A204.1 (cell line): ENCODE data around the gene ABCB8.
"Not testable (repeated sequence)": the region's sequence is repeated elsewhere in the genome, so short reads cannot be mapped to it uniquely, and the experiment has no call there.

Experiments
- FAIRE-seq: peaks from 2 replicates; lab custom pipeline; 2012; peaks lifted over from hg19 to GRCh38; lab: Jason Lieb, UNC

Gene ABCB8

GRCh38 chr7:151035026-151035717 lies 6.9 kb downstream of the ABCB8 start:
- FAIRE-seq: no peak

- no peak for FAIRE-seq
Observed at GRCh38 chr7:151035902-151036301, 7.7 kb downstream of the ABCB8 start.

DNA sequence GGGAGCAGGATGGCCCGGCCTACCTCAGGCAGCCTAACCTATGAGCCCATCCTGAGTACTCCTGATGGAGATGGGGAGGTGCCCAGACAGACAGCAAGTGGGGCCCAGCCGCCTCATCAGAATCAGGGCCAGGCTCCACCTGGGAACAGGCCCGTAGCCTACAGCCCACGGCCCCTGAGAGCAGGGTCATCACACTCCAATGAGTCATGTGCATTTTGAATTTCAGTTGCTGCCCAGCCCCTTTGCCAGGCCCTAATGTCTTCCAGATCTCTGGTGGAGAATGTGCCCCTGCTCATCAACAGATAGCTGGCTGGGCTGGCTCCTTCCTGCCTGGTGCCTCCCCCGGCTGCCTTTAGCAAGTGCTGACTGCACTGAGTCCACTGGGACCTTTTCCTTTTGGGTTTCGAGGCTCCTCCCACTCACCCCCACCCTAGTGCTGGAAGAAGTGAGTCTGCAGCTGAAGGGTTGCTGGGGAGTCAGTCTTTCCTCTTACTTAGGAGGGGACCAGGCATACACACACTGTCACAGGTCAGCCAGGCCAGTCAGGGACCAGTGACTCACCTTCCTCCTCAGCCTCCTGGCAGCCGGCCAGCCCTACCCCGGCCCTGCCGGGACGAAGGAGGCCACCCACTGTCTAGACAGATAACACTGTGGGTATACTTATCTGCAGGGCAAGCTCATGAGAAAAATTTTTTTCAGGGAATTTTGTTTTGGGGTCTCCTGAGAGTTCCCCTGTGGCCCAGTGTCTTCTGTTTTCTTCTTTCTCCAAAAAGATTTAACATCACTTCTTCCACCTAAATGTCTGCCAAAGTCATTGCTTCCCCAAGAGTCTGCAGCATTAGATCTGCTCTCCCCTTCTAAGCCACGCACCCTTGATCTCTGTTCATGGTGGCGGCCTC lies 10.9 kb downstream of the ABCB8 start:
- FAIRE-seq: no peak

DNA sequence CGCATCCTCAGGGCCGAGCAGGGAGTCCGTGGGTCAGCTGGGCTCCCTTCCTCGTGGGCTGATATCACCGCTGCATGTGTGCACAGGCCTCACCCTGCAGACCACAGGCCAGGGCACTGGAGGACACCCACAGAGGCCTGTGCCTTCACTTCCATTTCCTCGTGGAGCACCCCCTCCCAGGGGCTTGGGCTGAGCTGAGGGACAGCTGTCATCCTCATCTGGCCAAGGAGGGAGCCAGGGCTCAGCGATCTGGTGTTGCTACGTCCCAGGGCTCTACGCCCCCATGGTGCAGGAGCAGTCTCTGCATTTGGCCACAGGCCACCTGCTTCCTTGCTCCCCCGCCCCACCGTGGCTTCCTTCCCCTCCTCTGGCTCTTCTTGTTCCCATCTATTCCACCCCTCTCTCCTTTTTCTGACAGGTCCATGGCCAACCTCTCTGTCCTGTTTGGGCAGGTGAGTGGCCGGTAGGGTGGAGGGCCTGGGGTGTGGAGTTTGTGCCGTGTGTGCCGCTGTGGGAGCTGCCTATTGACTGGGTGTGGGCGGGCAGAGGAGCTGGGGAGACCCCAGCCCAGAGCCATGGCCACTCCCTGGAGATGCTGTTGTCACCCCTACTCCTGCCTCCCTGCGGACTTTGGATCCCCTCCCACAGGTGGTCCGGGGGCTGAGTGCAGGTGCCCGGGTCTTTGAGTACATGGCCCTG lies 11.7 kb downstream of the ABCB8 start:
- FAIRE-seq: no peak

DNA sequence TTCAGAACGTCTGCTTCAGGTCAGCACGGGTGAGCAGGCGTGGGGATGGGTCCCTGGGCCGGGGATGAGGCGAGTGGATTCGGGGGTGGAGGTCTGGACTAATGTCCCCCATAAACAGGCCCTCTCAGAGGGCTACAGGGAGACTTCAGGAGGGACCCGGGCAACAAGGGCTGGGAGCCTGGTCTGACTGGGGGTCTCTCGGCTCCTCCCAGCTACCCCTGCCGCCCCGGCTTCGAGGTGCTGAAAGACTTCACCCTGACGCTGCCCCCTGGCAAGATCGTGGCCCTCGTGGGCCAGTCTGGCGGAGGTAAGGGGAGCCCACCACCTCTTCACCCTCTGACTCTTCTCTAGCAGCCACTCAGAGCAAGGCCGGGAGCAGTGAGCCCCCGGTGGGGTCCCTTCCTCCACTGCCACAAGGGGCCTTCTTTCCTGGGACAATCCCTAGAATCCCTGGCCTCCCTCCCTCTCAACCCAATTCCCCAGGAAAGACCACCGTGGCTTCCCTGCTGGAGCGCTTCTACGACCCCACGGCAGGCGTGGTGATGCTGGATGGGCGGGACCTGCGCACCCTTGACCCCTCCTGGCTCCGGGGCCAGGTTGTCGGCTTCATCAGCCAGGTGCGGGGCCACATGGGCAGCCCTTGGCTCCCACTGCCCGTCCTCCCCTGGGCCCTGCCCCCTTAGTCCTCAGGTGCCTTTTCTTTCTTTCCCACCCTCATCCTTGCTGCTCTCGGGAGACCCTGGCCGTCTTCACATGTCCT lies 12.5 kb downstream of the ABCB8 start:
- FAIRE-seq: no peak

GRCh38 chr7:151043449-151043848 lies 15.2 kb downstream of the ABCB8 start:
- not testable (repeated sequence) for FAIRE-seq

DNA sequence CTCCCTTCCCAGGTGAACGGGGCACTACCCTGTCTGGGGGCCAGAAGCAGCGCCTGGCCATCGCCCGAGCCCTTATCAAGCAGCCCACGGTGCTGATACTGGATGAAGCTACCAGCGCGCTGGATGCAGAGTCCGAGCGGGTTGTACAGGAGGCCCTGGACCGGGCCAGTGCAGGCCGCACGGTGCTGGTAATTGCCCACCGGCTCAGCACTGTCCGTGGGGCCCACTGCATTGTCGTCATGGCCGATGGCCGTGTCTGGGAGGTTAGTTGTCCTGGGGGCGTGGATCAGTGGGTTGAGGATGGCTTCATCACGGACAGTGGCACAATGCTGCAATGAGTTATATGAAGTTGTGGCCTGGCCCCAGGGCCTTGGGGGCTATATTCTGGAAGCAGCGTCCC lies 15.7 kb downstream of the ABCB8 start:
- FAIRE-seq: no peak

- FAIRE-seq: no peak
Observed at GRCh38 chr7:151045262-151045661, 17.0 kb downstream of the ABCB8 start.

GRCh38 chr7:151045967-151046366 lies 17.7 kb downstream of the ABCB8 start:
- no peak for FAIRE-seq

DNA sequence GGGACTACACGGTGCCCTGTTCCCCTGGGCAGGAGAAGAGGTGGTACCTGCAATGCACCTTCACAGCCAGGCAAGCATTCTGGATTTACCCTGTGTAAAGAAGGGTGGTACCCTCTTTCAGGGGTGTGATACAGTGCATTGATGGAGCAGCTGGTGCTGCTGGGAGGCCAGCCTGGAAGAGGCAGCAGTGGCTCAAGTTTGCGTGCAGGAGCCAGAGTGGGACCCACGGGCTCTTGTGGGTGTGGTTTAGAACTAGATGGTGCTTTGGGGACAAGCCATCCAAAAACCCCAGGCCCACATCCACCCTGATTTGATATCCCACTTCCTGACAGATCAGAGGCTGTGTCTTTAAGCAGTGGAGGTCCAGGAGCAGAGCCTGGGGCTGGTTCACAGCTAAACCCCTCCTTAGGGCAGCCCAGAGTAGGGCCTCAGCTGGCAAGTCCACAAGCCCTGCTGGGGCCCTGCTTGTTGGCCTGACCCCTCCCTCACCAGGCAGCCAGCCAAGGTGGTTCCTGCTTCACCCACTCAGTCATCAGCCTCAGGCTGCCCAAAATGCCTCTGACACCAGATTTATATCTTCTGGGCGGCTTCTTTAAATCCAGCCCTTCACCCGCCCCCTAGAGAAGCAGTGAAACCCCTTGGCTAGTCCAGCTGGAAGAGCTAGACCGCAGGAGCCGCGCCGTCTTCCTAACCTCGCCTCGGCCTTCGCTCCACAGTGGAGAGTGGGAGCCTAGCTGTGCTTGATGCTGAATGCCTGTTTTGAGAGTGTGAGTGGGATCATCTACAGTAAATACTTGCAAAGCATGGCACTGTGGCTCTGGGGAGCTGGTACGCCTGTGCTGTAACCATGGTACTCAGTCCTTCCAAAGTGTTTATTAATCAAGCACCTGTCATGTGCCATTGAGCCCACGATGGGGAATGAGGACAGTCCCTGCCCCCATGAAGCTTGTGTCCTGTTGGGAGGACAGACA lies 18.6 kb downstream of the ABCB8 start:
- no peak for FAIRE-seq

DNA sequence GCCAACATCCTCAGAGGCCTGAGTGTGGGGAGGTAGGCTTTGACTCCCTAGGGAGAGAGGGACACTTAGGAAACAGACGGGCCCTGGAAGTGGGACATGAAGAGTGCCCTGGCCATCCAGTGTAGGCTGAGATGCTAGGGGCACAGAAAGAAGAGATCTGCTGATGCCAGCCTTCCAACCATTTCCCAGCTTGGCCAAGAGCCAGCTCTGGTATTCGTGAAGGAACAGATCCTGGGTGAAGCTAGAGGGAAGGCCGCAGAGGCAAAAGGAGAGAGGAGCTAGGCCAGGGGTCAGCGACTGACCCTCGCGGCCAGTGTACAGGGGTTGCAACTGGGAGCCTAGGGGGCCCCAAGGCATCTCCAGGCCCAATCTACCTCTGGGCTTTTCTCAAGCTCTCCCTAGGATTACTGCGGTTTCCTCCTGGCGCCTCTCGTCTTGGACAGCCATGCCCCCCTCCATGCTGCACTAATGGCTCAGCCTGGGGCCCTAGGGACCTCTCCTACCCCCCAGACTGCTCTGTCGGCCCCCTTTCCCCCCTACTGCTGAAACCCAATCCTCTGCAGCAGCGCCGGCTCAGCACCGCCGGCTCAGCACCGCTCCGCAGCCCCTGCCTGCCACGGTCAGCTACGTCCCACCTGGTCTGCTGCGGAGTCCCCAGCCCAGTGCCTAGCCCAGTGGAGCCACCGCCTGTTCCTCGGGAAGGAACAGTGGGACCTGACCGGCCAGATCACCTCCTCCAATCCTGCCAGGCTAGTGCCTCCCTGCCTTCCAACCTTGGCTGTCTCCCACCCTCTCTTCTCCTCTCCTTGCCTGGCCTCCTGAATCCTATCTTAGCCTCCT lies 19.9 kb downstream of the ABCB8 start, which contains the start of gene ASIC3:
TSS of gene ASIC3 (plus strand) at position 556 of the 840 bp plus-strand sequence. CDS start 355 bp downstream, outside the sequence.
- no peak for FAIRE-seq

DNA sequence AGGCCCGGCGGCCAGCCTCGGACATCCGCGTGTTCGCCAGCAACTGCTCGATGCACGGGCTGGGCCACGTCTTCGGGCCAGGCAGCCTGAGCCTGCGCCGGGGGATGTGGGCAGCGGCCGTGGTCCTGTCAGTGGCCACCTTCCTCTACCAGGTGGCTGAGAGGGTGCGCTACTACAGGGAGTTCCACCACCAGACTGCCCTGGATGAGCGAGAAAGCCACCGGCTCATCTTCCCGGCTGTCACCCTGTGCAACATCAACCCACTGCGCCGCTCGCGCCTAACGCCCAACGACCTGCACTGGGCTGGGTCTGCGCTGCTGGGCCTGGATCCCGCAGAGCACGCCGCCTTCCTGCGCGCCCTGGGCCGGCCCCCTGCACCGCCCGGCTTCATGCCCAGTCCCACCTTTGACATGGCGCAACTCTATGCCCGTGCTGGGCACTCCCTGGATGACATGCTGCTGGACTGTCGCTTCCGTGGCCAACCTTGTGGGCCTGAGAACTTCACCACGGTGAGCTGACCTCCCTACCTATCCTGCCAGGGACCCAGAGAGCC lies 20.7 kb downstream of the ABCB8 start:
- FAIRE-seq: no peak

- FAIRE-seq: no peak
Observed at GRCh38 chr7:151051108-151051507, 22.9 kb downstream of the ABCB8 start.

DNA sequence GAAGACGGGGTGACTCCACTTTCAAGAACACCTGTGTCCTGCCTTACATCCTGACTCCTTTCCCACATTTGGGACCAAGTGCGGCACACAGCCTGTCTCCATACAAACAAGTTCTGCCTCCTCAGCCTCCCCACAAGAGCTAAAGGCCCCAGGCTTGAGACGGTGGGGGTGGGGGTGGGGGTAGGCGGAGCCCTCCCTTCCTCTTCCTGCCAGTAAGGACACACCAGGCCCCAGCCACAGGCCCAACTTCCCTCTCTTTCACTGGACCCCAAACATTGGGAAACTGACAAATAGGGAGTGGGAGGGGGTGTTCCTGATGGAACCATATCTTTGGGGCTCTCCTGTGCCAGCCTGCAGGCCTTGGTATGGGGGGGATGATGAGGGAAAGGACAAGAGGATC lies 24.8 kb downstream of the ABCB8 start:
- no peak for FAIRE-seq

DNA sequence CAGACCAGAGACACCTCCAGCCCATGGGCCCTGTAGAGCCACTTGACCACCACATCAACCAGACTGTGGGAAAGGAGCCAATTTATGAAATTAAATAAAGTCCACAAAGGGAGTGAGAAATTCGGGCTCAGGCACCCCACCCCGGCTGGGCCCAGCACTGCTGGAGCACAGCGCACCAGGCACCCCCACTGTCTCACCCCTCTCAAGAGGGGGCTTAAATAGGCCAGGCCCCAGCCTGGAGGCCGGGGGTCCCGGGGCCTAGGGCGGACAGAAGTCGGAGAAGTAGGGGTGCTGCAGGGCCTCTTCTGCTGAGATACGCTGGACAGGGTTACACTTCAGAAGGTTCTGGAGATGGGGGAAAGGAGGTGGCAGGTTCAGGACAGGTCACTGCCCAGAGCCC lies 25.5 kb downstream of the ABCB8 start:
- FAIRE-seq: no peak

GRCh38 chr7:151056283-151056665 lies 28.0 kb downstream of the ABCB8 start:
- FAIRE-seq: no peak

DNA sequence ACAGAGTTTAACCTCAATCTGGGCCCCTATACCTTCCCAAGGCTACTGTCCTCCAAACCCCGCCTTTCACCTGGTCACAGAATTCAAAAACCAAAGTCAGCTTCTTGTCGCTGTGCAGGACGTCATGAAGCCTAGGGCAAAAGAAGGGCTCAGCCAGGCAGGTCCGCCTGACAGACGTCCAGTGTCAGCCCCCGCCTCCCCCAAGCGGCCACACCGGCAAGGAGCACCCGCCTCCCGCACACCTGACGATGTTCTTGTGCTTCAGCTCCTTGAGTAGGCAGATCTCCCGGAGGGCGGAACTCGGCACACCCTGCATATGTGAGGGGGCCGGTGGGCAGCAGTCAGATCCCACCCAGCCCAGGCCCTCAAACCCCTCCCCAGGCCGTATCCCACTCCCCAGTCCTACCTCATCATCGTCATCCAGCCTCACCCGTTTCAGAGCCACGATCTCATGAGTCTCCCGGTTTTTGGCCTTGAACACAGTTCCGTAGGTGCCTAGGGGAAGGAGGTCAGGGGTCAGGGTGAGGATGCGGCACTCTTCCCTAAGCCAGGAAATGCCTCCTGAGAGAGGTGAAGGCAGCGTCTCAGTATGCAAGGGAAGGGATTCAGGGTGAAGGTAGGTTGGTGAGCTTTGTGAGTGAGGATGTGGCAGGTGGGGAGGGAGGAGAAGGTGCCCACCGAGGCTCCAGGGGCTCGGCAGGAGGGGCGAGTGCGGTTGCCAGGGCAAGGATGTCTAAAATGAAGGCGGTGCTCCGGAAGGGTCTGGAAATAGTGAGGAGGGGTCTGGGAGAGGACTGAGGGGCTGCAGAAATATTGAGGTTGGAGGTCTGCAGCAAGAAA lies 28.6 kb downstream of the ABCB8 start:
- FAIRE-seq: no peak

- no peak for FAIRE-seq
Observed at GRCh38 chr7:151057506-151057988, 29.3 kb downstream of the ABCB8 start, which contains the start of gene CDK5. Gene CDK5 (minus strand): TSS chr7:151057897. CDS start chr7:151057848, 49 bp downstream.
